Neural progenitor cell (in vitro differentiated cells): ENCODE measurements around the gene PROSER2.

Experiments
- EZH2phosphoT487 ChIP-seq: fragments of 200-600 bp; sonication (generic); IDR thresholded peaks from 2 replicates; pipeline ENCODE4 v1.6.1; 2017; ENCODE audit warnings: antibody characterized with exemption
- TF ChIP-seq, protein P1 (sequence below): fragments of 200-600 bp; sonication (generic); IDR thresholded peaks from 2 replicates; pipeline ENCODE4 v1.5.1; 2017; ENCODE audit warnings: antibody characterized with exemption, mild to moderate bottlenecking

DNA sequence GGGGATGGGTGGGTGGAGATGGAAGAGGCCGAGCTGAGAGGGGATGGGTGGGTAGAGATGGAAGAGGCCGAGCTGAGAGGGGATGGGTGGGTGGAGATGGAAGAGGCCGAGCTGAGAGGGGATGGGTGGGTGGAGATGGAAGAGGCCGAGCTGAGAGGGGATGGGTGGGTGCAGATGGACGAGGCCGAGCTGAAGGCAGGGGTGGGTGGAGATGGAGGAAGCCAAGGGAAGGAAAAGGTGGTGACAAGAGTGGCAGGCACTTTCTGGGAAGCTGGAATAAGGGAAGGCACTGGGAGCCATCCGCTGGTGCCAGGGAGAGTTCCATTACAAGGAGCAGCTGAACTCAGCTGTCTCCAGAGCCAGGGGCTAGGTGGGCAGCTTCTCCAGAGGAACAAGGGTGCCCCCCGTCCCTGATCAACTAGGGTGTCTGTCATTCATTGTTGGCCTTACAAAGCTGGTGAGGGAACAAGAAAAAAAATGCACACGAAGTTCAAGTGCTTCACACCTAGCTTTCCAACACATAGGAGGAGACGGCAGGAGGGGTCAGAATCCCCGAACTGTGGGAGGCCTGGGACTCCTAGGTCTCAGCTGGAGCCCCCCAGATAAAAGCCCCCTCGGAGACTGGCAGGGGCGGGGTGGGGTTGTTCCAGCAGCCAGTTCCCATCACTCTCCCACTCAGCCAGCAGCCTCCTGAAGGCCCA is 62.4 kb downstream of the PROSER2 start:
- TF ChIP-seq, protein P1, sequence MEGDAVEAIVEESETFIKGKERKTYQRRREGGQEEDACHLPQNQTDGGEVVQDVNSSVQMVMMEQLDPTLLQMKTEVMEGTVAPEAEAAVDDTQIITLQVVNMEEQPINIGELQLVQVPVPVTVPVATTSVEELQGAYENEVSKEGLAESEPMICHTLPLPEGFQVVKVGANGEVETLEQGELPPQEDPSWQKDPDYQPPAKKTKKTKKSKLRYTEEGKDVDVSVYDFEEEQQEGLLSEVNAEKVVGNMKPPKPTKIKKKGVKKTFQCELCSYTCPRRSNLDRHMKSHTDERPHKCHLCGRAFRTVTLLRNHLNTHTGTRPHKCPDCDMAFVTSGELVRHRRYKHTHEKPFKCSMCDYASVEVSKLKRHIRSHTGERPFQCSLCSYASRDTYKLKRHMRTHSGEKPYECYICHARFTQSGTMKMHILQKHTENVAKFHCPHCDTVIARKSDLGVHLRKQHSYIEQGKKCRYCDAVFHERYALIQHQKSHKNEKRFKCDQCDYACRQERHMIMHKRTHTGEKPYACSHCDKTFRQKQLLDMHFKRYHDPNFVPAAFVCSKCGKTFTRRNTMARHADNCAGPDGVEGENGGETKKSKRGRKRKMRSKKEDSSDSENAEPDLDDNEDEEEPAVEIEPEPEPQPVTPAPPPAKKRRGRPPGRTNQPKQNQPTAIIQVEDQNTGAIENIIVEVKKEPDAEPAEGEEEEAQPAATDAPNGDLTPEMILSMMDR: no peak
- no peak for TF ChIP-seq EZH2phosphoT487
